Measurements from ENCODE around the gene MTX1. TPM values are rescaled to one million over a fixed set of nuclear protein-coding genes. Genes with fewer than 3 reads are reported as not detected.
"Not testable (repeated sequence)": the region's sequence is repeated elsewhere in the genome, so short reads cannot be mapped to it uniquely, and the experiment has no call there.

MTX1 gene
- total RNA-seq, 2 donors from 2014 or later = 16.2 to 27.0 TPM

GRCh38 chr1:155207806-155208540, 522 bp upstream of the MTX1 start, which contains the start of gene THBS3:
TSS of gene THBS3 (minus strand) at chr1:155207897. CDS start at chr1:155207876, 21 bp downstream.
- no peaks in the 10 kb centered on the region for H3K9me3 ChIP-seq
- H3K4me1 ChIP-seq = peaks cover 0 to 36% of the 10 kb centered on the region in 2 donors
- H3K36me3 ChIP-seq = peaks cover 10% of the 10 kb centered on the region
- peak within 1 kb of the TSS; percentile 99 to 100 for H3K27ac ChIP-seq
- H3K4me3 ChIP-seq = peak within 1 kb of the TSS; percentile 79
- no peaks in the 10 kb centered on the region for H3K27me3 ChIP-seq
- DNase-seq (ENCODE audit: low spot score) = no peak
- TF ChIP-seq CTCF (IDR thresholded peaks at IDR 0.05) = no peak

- Histone ChIP-seq H3K4me3 (peak overlapping the region; percentile 79), H3K9me3 (no peaks in the 10 kb centered on the region), H3K36me3 (peaks cover 10% of the 10 kb centered on the region), H3K27ac (peak overlapping the region; percentile 99 to 100), H3K4me1 (peaks cover 0 to 36% of the 10 kb centered on the region in 2 donors), H3K27me3 (no peaks in the 10 kb centered on the region)
- TF ChIP-seq CTCF (IDR thresholded peaks at IDR 0.05) = no peak
- DNase-seq (ENCODE audit: low spot score) = no peak
These were observed 822 bp downstream of the MTX1 start for GRCh38 chr1:155209312-155209721.

- Histone ChIP-seq H3K27ac (no peak overlapping the region), H3K36me3 (peaks cover 10% of the 10 kb centered on the region), H3K4me3 (no peak overlapping the region), H3K9me3 (no peaks in the 10 kb centered on the region), H3K27me3 (no peaks in the 10 kb centered on the region), H3K4me1 (peaks cover 0 to 36% of the 10 kb centered on the region in 2 donors)
- TF ChIP-seq CTCF (IDR thresholded peaks at IDR 0.05) = no peak
- DNase-seq (ENCODE audit: low spot score) = no peak
These were observed 2.0 kb downstream of the MTX1 start for GRCh38 chr1:155210314-155211104.

GRCh38 chr1:155211381-155212050, 3.0 kb downstream of the MTX1 start:
- H3K4me3 ChIP-seq; H3K27me3 ChIP-seq; DNase-seq (ENCODE audit: low spot score); H3K36me3 ChIP-seq; H3K27ac ChIP-seq; H3K9me3 ChIP-seq: not testable (repeated sequence)
- H3K4me1 ChIP-seq = peaks cover 0 to 32% of the 10 kb centered on the region in 2 donors

GRCh38 chr1:155212051-155212440, 3.6 kb downstream of the MTX1 start:
- DNase-seq (ENCODE audit: low spot score); H3K36me3 ChIP-seq; H3K9me3 ChIP-seq; H3K27ac ChIP-seq; H3K4me3 ChIP-seq; H3K27me3 ChIP-seq: not testable (repeated sequence)
- H3K4me1 ChIP-seq = peaks cover 0 to 26% of the 10 kb centered on the region in 2 donors

GRCh38 chr1:155214702-155215101, 6.2 kb downstream of the MTX1 start:
- H3K27ac ChIP-seq; DNase-seq (ENCODE audit: low spot score); H3K9me3 ChIP-seq; H3K27me3 ChIP-seq; H3K4me3 ChIP-seq; H3K36me3 ChIP-seq: not testable (repeated sequence)
- peaks cover 0 to 12% of the 10 kb centered on the region in 2 donors for H3K4me1 ChIP-seq

Data from right atrium auricular region (tissue), 2 donors.